Body of pancreas (tissue), 4 donors: ENCODE results near the gene SLC39A2. TPM values are rescaled to one million over a fixed set of nuclear protein-coding genes. Genes with fewer than 3 reads are reported as not detected.
"Not testable (repeated sequence)": the region's sequence is repeated elsewhere in the genome, so short reads cannot be mapped to it uniquely, and the experiment has no call there.

Source experiments
- ATAC-seq: fragments of 150-250 bp; one replicate; pipeline ENCODE4 v1.9.1; 2016
- DNase-seq, 4 donors: peaks; one replicate each; pipeline ENCODE4 v3.0.0-alpha.2; 2019
- H3K27ac ChIP-seq, 4 donors: fragments of 200-600 bp; sonication (generic); 1 replicate in 3 of 4; 2 replicates in 1 of 4; pipeline versions ENCODE4 v1.5.1 to v1.6.1; 2016 to 2019; ENCODE audit warnings: mild to moderate bottlenecking in 1 of 4, mixed read lengths in 1 of 4, moderate library complexity in 1 of 4
- H3K27me3 ChIP-seq, 2 donors: fragments of 200-600 bp; sonication (generic); one replicate each; pipeline ENCODE4 v1.6.0; 2016; ENCODE audit warnings: mild to moderate bottlenecking in 1 of 2
- H3K36me3 ChIP-seq, 2 donors: fragments of 200-600 bp; sonication (generic); replicated peaks in 1 of 2; 2 replicates each; pipeline ENCODE4 v1.5.1; 2016; ENCODE audit warnings: low read depth in 2 of 2; ENCODE audit not compliant: insufficient read depth in 1 of 2
- H3K4me1 ChIP-seq: fragments of 200-600 bp; sonication (generic); one replicate; pipeline ENCODE4 v1.6.0; 2016
- H3K4me3 ChIP-seq, 2 donors: fragments of 200-600 bp; sonication (generic); 1 replicate in 1 of 2; 2 replicates in 1 of 2; pipeline ENCODE4 v1.5.1; 2016 to 2019
- H3K9me3 ChIP-seq, 3 donors: fragments of 200-600 bp; sonication (generic); 1 replicate in 2 of 3; 2 replicates in 1 of 3; pipeline ENCODE4 v1.5.1; 2016
- CTCF ChIP-seq, 7 experiments: fragments of 450-650 bp in 4 of 7; fragments of 200-600 bp in 3 of 7; sonication (generic) in 3 of 7; IDR thresholded peaks; one replicate each; pipeline ENCODE4 v1.5.1; 2016 to 2019; ENCODE audit warnings: antibody characterized with exemption in 7 of 7
- POLR2A ChIP-seq, 3 donors: fragments of 450-650 bp; IDR thresholded peaks; one replicate each; pipeline ENCODE4 v1.6.1; 2016; ENCODE audit warnings: antibody characterized with exemption in 3 of 3, mild to moderate bottlenecking in 2 of 3
- WGBS, 2 donors: methylation state at CpG; one replicate each; pipeline ENCODE4 v1.1.5; 2017; 5-methylcytosine and 5-hydroxymethylcytosine counted together
- intact Hi-C: fragments of 100-400 bp; cut with DNase I; formaldehyde crosslinking; loops from one replicate; pipeline ENCODE4 v1.15.1; 2023
- total RNA-seq, 2 donors: library from RNA; depleted of rRNA; stranded (reverse); fragments of >200 nt; gene quantifications; one replicate each; pipeline ENCODE4 v1.1.0, GENCODE V29; 2016

Gene SLC39A2
- total RNA-seq, 2 donors from 2014 or later, result not detected

DNA sequence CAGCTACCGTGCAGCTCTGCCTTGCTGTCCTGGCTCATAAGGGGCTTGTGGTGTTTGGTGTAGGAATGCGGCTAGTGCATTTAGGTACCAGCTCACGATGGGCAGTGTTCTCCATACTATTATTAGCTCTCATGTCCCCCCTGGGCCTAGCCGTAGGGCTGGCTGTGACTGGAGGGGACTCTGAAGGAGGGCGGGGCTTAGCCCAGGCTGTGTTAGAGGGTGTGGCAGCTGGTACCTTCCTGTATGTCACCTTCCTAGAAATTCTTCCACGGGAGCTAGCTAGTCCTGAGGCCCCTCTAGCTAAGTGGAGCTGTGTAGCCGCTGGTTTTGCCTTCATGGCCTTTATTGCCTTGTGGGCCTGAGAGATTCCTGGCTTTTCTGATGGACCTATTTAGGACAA, 2.1 kb downstream of the SLC39A2 start:
- H3K4me3 ChIP-seq, result no peak overlapping the region
- H3K36me3 ChIP-seq, result peaks cover 5 to 6% of the 10 kb centered on the region in 2 donors
- no peak for DNase-seq
- ATAC-seq, result no peak
- intact Hi-C loops, result no loop called here
- TF ChIP-seq POLR2A (IDR thresholded peaks at IDR 0.05), result no peak
- TF ChIP-seq CTCF (IDR thresholded peaks at IDR 0.05), result no peak
- H3K27me3 ChIP-seq, result no peaks in the 10 kb centered on the region
- H3K4me1 ChIP-seq, result no peaks in the 10 kb centered on the region
- 66 to 70% methylated on average over 6 to 7 of the region's 7 CpGs for WGBS, 2 donors
- no peaks in the 10 kb centered on the region for H3K9me3 ChIP-seq
- no peak overlapping the region for H3K27ac ChIP-seq

DNA sequence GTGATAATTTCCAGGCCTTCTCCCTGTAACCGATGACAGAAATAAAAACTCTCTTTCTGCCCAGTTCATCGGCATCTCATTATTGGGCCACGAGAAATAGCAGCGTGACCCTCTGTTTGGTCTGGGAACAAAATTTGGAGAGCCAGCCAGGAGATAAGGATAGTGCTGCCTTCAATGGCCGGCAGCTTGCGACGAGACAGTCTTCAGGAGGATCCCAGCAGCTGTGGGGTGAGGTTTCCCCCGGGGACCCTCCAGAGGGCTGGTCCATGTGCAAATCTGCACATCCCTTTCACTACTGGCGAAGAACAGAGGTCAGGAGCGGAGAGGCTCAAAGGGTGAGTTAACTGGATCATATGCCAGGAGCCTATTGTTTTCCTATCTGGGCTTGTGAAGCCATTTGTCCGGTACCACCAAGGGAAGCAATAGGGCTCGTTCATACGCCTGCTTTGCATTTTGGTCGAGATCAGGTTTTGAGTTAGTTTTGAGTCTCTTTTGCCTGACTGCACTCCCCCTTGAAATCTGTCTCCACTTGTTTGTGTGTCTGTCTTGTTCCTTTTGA, 4.8 kb downstream of the SLC39A2 start:
- no peak overlapping the region for H3K4me3 ChIP-seq
- intact Hi-C loops, result no loop called here
- WGBS, 2 donors, result 77 to 79% methylated on average over 14 of the region's 14 CpGs
- H3K27me3 ChIP-seq, result no peaks in the 10 kb centered on the region
- H3K36me3 ChIP-seq, result no peaks in the 10 kb centered on the region
- no peaks in the 10 kb centered on the region for H3K9me3 ChIP-seq
- TF ChIP-seq POLR2A (IDR thresholded peaks at IDR 0.05) (no peak), CTCF (IDR thresholded peaks at IDR 0.05) (no peak)
- no peak overlapping the region for H3K27ac ChIP-seq
- DNase-seq (no peak), ATAC-seq (no peak)
- H3K4me1 ChIP-seq, result no peaks in the 10 kb centered on the region

- ATAC-seq, H3K36me3 ChIP-seq, H3K9me3 ChIP-seq, intact Hi-C loops, H3K4me3 ChIP-seq, DNase-seq, H3K27me3 ChIP-seq, H3K4me1 ChIP-seq, H3K27ac ChIP-seq: not testable (repeated sequence)
- 59 to 73% methylated on average over 3 of the region's 3 CpGs for WGBS, 2 donors
Observed at GRCh38 chr14:21009721-21010120, 10.6 kb downstream of the SLC39A2 start.

DNA sequence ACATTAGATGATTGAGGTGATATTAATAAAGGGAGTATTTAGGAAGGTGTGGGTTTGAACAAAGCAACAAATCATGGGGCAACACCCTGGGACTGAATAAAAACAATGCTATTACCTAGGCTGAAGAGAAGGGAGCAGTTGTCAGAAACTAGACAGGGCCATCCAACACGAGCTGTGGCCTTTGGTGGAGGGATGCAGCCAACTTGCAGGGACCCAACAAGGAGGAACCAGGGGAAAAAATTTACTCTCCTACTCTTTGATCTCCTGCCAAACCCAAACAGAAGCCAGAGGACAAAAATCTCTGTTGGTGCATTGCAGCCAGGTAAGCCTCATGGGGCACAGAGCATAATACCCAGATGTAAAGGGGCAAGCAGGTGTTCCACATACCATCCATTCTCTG, 12.0 kb downstream of the SLC39A2 start:
- Histone ChIP-seq H3K4me1 (no peaks in the 10 kb centered on the region), H3K36me3 (no peaks in the 10 kb centered on the region), H3K9me3 (no peaks in the 10 kb centered on the region), H3K4me3 (no peak overlapping the region), H3K27me3 (no peaks in the 10 kb centered on the region), H3K27ac (no peak overlapping the region)
- WGBS, 2 donors, result 60 to 80% methylated on average over 1 of the region's 1 CpG
- intact Hi-C loops, result no loop called here
- DNase-seq (no peak), ATAC-seq (no peak)
- TF ChIP-seq CTCF (IDR thresholded peaks at IDR 0.05) (no peak), POLR2A (IDR thresholded peaks at IDR 0.05) (no peak)

DNA sequence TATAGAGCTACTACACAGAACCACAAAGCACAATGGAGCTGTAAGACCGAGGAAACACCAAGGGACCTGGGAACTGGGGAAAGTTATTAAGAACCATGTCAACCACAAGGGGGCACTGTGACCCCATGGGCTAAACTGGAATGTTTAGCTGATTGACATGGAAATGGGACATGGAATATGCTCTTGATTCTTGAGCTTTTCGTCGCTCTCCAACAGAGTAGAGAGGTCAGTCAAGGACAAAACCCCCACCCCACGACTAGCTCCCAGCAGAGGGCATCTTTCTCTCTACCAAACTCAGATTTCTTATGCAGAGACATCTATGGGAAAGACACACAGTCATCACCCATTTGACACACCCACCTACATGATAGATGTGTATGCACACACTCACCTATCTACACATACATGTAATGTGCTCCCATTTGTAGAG, 15.7 kb downstream of the SLC39A2 start:
- Histone ChIP-seq H3K4me3 (no peak overlapping the region), H3K4me1 (no peaks in the 10 kb centered on the region), H3K27ac (no peak overlapping the region), H3K9me3 (no peaks in the 10 kb centered on the region), H3K36me3 (peaks cover 11 to 15% of the 10 kb centered on the region in 2 donors), H3K27me3 (no peaks in the 10 kb centered on the region)
- intact Hi-C loops, result loop anchor here (5.0 kb wide), 1 partner anchor 73 kb away; no protein-coding TSS in a partner anchor
- DNase-seq, result peak; percentile 87 to 91 (median 88)
- WGBS, 2 donors, result 0 to 1% methylated on average over 4 of the region's 4 CpGs
- TF ChIP-seq CTCF (IDR thresholded peaks at IDR 0.05), result peak; percentile 76 to 99 (median 97)
- TF ChIP-seq POLR2A (IDR thresholded peaks at IDR 0.05), result no peak
- peak; percentile 93 for ATAC-seq
